ENCODE data around the gene CTTN. TPM values are rescaled to one million over a fixed set of nuclear protein-coding genes. Genes with fewer than 3 reads are reported as not detected.

CTTN gene
- total RNA-seq, 1 experiment from 2014 or later = 224 TPM

- no peaks in the 10 kb centered on the region for H3K9me3 ChIP-seq (ENCODE audit: control insufficient read depth, low read depth, low read length)
- H3K56ac ChIP-seq (ENCODE audit: insufficient read length, low read depth, low read length) = no peak overlapping the region
- H2BK20ac ChIP-seq (ENCODE audit: low read depth, low read length, poor library complexity, severe bottlenecking) = no peak overlapping the region
- H3K14ac ChIP-seq (ENCODE audit: insufficient read depth, low read length) = no peak overlapping the region
- H2BK5ac ChIP-seq (ENCODE audit: insufficient read length, low read length) = no peak overlapping the region
- no CpG with 5 or more reads among the region's 20 CpGs for WGBS (ENCODE audit: extremely low coverage, insufficient read length, low lambda C conversion rate)
- H4K5ac ChIP-seq (ENCODE audit: insufficient read length, low read depth, low read length) = no peak overlapping the region
- Mint-ChIP-seq H3K4me3 (no peak overlapping the region), H3K9me3 (no peaks in the 10 kb centered on the region), H3K4me1 (no peaks in the 10 kb centered on the region), H3K27ac (no peak overlapping the region), H3K36me3 (ENCODE audit: insufficient read depth in 1 of 3, low read depth in 3 of 3) (peaks cover 59 to 92% (median 90%) of the 10 kb centered on the region in 3 experiments), H3K27me3 (ENCODE audit: low read depth) (no peaks in the 10 kb centered on the region)
- no peak overlapping the region for H3K4ac ChIP-seq (ENCODE audit: low read depth, low read length)
- no peak overlapping the region for H2AK5ac ChIP-seq (ENCODE audit: insufficient read length, low read length)
- H3K27ac ChIP-seq (ENCODE audit: insufficient read length, low read depth, low read length) = no peak overlapping the region
- H2AFZ ChIP-seq (ENCODE audit: low read length) = no peak overlapping the region
- H4K91ac ChIP-seq (ENCODE audit: insufficient read length, low read depth, low read length) = no peak overlapping the region
- DNase-seq = no peak
- no peaks in the 10 kb centered on the region for H3K27me3 ChIP-seq (ENCODE audit: insufficient read depth, low read length)
- no peaks in the 10 kb centered on the region for H4K20me1 ChIP-seq (ENCODE audit: control insufficient read depth, insufficient read depth, insufficient read length)
- H2BK12ac ChIP-seq (ENCODE audit: insufficient read length, low read depth, low read length) = no peak overlapping the region
- H3K23me2 ChIP-seq (ENCODE audit: insufficient read length, low read depth, low read length, poor library complexity, severe bottlenecking) = no peaks in the 10 kb centered on the region
- H3T11ph ChIP-seq (ENCODE audit: low read length) = no peak overlapping the region
- no peak overlapping the region for H2BK120ac ChIP-seq (ENCODE audit: low read depth, low read length, poor library complexity, severe bottlenecking)
- H3K9ac ChIP-seq (ENCODE audit: extremely low read depth, insufficient read length, low read length) = no peak overlapping the region
- H3K18ac ChIP-seq (ENCODE audit: insufficient read length, low read depth, low read length) = no peak overlapping the region
- H3K4me1 ChIP-seq (ENCODE audit: insufficient read depth, low read length) = no peaks in the 10 kb centered on the region
- H3K79me2 ChIP-seq (ENCODE audit: insufficient read depth, low read length) = no peaks in the 10 kb centered on the region
- TF ChIP-seq, protein P1, sequence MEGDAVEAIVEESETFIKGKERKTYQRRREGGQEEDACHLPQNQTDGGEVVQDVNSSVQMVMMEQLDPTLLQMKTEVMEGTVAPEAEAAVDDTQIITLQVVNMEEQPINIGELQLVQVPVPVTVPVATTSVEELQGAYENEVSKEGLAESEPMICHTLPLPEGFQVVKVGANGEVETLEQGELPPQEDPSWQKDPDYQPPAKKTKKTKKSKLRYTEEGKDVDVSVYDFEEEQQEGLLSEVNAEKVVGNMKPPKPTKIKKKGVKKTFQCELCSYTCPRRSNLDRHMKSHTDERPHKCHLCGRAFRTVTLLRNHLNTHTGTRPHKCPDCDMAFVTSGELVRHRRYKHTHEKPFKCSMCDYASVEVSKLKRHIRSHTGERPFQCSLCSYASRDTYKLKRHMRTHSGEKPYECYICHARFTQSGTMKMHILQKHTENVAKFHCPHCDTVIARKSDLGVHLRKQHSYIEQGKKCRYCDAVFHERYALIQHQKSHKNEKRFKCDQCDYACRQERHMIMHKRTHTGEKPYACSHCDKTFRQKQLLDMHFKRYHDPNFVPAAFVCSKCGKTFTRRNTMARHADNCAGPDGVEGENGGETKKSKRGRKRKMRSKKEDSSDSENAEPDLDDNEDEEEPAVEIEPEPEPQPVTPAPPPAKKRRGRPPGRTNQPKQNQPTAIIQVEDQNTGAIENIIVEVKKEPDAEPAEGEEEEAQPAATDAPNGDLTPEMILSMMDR (conservative IDR thresholded peaks at IDR 0.05) = no peak
- no peak overlapping the region for H2BK15ac ChIP-seq (ENCODE audit: low read depth, low read length)
- H4K8ac ChIP-seq (replicated peaks; ENCODE audit: insufficient read length, low read depth, low read length) = no peak overlapping the region
- no peak overlapping the region for H3K4me2 ChIP-seq (ENCODE audit: insufficient read depth, insufficient read length, low read length)
- no peak overlapping the region for H3K23ac ChIP-seq (ENCODE audit: insufficient read length, low read depth, low read length)
- H3K79me1 ChIP-seq (ENCODE audit: insufficient read depth, low read depth, low read length, poor library complexity, severe bottlenecking) = peaks cover 4% of the 10 kb centered on the region
These were observed 18.6 kb downstream of the CTTN start for GRCh38 chr11:70416881-70417280.

All from H9 (cell line).